Astrocyte (in vitro differentiated cells and primary cell): ENCODE data around the gene KHNYN.

Experiments
- EZH2 ChIP-seq: IDR thresholded peaks from 2 replicates; pipeline ENCODE4 v1.6.1; 2012; ENCODE audit warnings: mild to moderate bottlenecking, low read length, inconsistent platforms; ENCODE audit not compliant: insufficient read depth
- TF ChIP-seq, protein P1 (sequence below): IDR thresholded peaks from 2 replicates; pipeline ENCODE4 v1.5.1; 2011; ENCODE audit warnings: low read depth, mild to moderate bottlenecking, inconsistent platforms, low read length, moderate library complexity; ENCODE audit not compliant: insufficient read depth

DNA sequence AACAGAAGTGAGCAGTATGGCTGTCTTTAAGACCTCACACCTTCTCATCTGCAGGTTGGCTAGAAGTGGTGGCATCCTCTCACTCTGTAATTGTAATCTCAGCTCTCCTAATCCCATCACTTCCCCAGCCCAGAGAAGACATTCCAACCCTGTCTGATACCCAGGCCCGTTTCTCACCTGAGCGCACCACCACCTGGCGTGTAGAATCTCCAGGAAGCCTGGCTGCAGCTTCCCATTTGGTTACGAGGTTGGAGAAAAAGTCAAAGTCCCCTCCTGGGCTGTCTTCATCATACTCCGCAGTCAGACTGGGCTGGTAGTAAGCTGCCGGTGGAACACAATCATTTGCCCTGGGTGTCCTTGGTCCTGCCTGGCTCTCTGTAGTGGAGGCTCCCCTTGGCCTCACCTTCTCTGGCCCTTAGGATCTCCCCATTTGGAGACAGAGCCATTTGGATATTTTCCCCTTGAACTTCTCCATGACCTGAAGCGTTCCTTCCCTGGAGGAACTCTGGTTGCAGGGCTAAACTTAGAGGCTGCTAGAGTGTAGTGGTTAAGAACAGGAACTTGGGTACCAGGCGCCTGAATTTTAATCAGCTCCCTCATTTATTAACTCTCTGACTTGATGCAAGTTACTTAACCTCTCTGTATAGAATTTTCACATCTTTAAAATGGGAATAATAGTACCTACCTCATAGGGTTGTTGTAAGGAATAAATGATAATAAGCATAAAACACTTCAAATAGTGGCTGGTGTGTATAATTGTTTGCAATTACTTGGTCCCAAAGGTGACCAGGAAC lies 11.0 kb downstream of the KHNYN start:
- TF ChIP-seq, protein P1, sequence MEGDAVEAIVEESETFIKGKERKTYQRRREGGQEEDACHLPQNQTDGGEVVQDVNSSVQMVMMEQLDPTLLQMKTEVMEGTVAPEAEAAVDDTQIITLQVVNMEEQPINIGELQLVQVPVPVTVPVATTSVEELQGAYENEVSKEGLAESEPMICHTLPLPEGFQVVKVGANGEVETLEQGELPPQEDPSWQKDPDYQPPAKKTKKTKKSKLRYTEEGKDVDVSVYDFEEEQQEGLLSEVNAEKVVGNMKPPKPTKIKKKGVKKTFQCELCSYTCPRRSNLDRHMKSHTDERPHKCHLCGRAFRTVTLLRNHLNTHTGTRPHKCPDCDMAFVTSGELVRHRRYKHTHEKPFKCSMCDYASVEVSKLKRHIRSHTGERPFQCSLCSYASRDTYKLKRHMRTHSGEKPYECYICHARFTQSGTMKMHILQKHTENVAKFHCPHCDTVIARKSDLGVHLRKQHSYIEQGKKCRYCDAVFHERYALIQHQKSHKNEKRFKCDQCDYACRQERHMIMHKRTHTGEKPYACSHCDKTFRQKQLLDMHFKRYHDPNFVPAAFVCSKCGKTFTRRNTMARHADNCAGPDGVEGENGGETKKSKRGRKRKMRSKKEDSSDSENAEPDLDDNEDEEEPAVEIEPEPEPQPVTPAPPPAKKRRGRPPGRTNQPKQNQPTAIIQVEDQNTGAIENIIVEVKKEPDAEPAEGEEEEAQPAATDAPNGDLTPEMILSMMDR: no peak
- TF ChIP-seq EZH2: no peak
